ENCODE data around the gene DCLK2.

DCLK2 gene

GRCh38 chr4:150070464-150071170 lies 7.6 kb upstream of the DCLK2 start:
- no peak for DNase-seq

GRCh38 chr4:150072471-150072870 lies 5.8 kb upstream of the DCLK2 start:
- no peak for DNase-seq

- no peak for DNase-seq
These were observed 5.1 kb upstream of the DCLK2 start for GRCh38 chr4:150072906-150073714.

- no peak for DNase-seq
These were observed 4.2 kb upstream of the DCLK2 start for GRCh38 chr4:150074064-150074463.

- peak; percentile 90 for DNase-seq
These were observed 385 bp downstream of the DCLK2 start for GRCh38 chr4:150078579-150079080.

GRCh38 chr4:150079081-150079581 lies 886 bp downstream of the DCLK2 start:
- peak; percentile 90 for DNase-seq

- peak; percentile 5 for DNase-seq
These were observed 2.1 kb downstream of the DCLK2 start for GRCh38 chr4:150080337-150080736.

GRCh38 chr4:150080875-150081274 lies 2.6 kb downstream of the DCLK2 start:
- DNase-seq, result no peak

- DNase-seq, result no peak
These were observed 4.0 kb downstream of the DCLK2 start for GRCh38 chr4:150082241-150082640.

GRCh38 chr4:150087006-150087405 lies 8.8 kb downstream of the DCLK2 start:
- no peak for DNase-seq

GRCh38 chr4:150089732-150090131 lies 11.5 kb downstream of the DCLK2 start:
- no peak for DNase-seq

GRCh38 chr4:150090836-150091235 lies 12.6 kb downstream of the DCLK2 start:
- no peak for DNase-seq

GRCh38 chr4:150094676-150095075 lies 16.4 kb downstream of the DCLK2 start:
- no peak for DNase-seq

- peak; percentile 56 for DNase-seq
These were observed 18.4 kb downstream of the DCLK2 start for GRCh38 chr4:150096625-150097024.

- no peak for DNase-seq
These were observed 20.0 kb downstream of the DCLK2 start for GRCh38 chr4:150098214-150098613.

- DNase-seq, result no peak
These were observed 26.3 kb downstream of the DCLK2 start for GRCh38 chr4:150104404-150105027.

- DNase-seq, result no peak
These were observed 28.6 kb downstream of the DCLK2 start for GRCh38 chr4:150106886-150107285.

- no peak for DNase-seq
These were observed 30.4 kb downstream of the DCLK2 start for GRCh38 chr4:150108691-150109090.

GRCh38 chr4:150114641-150115040 lies 36.4 kb downstream of the DCLK2 start:
- no peak for DNase-seq

GRCh38 chr4:150115851-150116250 lies 37.6 kb downstream of the DCLK2 start:
- no peak for DNase-seq

- DNase-seq, result no peak
These were observed 38.3 kb downstream of the DCLK2 start for GRCh38 chr4:150116506-150116905.

GRCh38 chr4:150117094-150117493 lies 38.8 kb downstream of the DCLK2 start:
- DNase-seq, result no peak

- no peak for DNase-seq
These were observed 39.4 kb downstream of the DCLK2 start for GRCh38 chr4:150117629-150118028.

Data from retina (tissue), 1 donor.